ENCODE measurements around the gene ZP2.

DNA sequence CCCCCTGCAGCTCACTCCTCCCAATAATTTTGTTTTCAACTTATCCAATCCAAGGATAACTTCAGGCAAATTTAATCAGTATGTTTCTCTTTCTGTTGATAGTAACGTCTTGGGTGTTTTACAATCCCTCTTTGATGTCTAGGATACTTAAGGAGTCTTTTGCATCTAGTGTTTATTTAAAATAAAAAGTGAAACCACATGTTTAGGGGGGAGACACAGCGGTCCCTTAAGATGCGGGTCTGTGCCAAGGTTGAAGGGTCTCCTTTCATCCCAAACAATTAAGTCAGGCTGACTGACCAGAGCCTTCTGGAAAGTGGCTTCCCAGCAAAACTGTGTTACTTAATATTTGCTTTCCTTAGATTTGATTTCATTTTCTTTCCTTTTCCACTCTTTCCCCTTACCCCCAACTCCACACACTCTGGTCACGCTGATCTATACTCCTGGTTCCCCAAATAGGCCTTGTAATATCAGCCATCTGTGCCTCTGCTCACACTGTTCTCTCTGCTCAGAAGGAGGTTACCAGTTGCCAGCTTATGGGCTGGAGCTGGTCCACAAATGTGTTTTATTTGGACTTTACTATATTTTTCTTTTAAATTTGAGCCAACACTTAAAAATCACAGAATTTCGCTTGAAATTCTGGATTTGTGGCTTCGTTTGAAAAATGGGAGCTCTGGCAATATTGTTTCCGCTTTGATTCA, 33.3 kb upstream of the ZP2 start:
- TF ChIP-seq, protein P1, sequence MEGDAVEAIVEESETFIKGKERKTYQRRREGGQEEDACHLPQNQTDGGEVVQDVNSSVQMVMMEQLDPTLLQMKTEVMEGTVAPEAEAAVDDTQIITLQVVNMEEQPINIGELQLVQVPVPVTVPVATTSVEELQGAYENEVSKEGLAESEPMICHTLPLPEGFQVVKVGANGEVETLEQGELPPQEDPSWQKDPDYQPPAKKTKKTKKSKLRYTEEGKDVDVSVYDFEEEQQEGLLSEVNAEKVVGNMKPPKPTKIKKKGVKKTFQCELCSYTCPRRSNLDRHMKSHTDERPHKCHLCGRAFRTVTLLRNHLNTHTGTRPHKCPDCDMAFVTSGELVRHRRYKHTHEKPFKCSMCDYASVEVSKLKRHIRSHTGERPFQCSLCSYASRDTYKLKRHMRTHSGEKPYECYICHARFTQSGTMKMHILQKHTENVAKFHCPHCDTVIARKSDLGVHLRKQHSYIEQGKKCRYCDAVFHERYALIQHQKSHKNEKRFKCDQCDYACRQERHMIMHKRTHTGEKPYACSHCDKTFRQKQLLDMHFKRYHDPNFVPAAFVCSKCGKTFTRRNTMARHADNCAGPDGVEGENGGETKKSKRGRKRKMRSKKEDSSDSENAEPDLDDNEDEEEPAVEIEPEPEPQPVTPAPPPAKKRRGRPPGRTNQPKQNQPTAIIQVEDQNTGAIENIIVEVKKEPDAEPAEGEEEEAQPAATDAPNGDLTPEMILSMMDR (IDR thresholded peaks at IDR 0.05) = no peak
- no peak for TF ChIP-seq POLR2AphosphoS5 (IDR thresholded peaks at IDR 0.05)
- TF ChIP-seq POLR2A (IDR thresholded peaks at IDR 0.05) = no peak
- TF ChIP-seq EP300 (IDR thresholded peaks at IDR 0.05; ENCODE audit: low read depth) = no peak

Data from transverse colon (tissue), 4 donors.